ENCODE results near the gene ANKRD12.

Gene ANKRD12

DNA sequence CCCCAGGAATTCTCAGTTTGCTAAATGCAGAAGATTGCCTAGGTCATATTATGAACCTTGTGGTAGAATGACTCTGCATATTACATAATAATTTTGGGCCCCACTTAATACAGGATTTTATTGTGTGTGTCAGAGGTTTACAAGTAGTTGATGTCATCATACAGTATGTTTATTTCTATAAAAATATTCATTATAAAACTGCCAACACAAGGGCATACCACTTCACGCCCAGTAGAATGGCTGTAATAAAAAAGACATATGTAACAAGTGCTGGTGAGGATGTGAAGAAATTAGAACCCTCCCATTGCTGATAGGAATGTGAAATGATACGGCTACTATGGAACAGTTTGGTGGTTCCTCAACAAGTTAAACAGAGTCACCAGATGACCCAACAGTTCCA, 136.6 kb downstream of the ANKRD12 start:
- H3K27ac ChIP-seq = no peak overlapping the region
- no peak overlapping the region for H3K4me3 ChIP-seq
- H3K36me3 ChIP-seq = peaks cover 49 to 79% (median 65%) of the 10 kb centered on the region in 11 experiments
- H3K9ac ChIP-seq = no peak overlapping the region
- no peak for TF ChIP-seq Cebpa-rat (IDR thresholded peaks at IDR 0.05)
- no peaks in the 10 kb centered on the region for H3K27me3 ChIP-seq
- no peaks in the 10 kb centered on the region for H3K4me1 ChIP-seq
- no peak overlapping the region for H3K4me2 ChIP-seq
- H3K9me3 ChIP-seq (replicated peaks in 1 of 11) = 0 out of 22 replicates have a peak, but pooled peaks cover 0 to 3% (median 0%) of the 10 kb centered on the region in 11 experiments
- no peaks in the 10 kb centered on the region for H4K20me1 ChIP-seq

DNA sequence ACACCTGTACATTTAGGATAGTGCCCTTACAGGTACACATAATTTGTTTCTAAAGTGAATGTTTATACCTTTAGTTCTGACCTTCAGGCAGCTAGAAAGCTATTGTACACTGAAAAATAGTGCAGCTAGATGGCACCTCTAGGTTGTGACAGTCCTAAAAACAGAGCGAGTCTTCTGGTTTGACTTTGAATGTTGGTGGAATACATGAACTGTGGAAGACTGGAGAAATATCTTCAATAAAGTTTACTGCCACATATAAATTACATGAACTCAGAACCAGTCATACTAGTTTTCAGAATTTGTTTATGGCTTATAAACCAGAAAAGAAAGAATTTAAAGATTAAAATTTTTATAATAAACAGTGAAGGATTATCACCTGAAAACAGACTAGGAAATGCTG, 139.3 kb downstream of the ANKRD12 start:
- no peak for TF ChIP-seq Cebpa-rat (IDR thresholded peaks at IDR 0.05)
- no peaks in the 10 kb centered on the region for H3K4me1 ChIP-seq

DNA sequence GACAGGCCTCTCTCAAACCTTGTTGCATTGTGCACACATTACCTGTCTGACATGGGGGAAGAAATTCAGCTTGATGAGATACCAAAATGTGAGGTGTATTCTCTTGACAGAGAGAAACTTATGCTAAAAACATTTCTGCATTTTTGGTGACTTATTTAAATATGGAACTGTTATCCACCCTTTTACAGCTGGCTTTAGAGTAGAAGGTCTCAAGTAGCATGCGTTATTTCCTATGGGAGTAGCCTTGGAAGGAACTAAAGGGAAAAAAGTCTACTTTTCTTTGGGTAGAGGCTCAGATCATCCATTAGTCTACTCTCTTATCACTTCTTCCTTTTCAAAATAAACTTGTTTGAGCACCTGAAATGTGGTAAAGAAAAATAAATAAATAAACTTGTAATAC, 141.4 kb downstream of the ANKRD12 start:
- TF ChIP-seq Cebpa-rat (IDR thresholded peaks at IDR 0.05) = no peak

More for the DNA sequence above, 139.3 kb downstream of the ANKRD12 start:
- no peak overlapping the region for H3K27ac ChIP-seq
- H3K9ac ChIP-seq = no peak overlapping the region
- no peak overlapping the region for H3K4me2 ChIP-seq
- H3K27me3 ChIP-seq = no peaks in the 10 kb centered on the region
- no peak overlapping the region for H3K4me3 ChIP-seq
- no peaks in the 10 kb centered on the region; a peak in 1 of 22 replicates for H4K20me1 ChIP-seq
- peaks cover 64 to 100% (median 83%) of the 10 kb centered on the region in 11 experiments for H3K36me3 ChIP-seq
- H3K9me3 ChIP-seq (replicated peaks in 1 of 11) = no peaks in the 10 kb centered on the region

DNA sequence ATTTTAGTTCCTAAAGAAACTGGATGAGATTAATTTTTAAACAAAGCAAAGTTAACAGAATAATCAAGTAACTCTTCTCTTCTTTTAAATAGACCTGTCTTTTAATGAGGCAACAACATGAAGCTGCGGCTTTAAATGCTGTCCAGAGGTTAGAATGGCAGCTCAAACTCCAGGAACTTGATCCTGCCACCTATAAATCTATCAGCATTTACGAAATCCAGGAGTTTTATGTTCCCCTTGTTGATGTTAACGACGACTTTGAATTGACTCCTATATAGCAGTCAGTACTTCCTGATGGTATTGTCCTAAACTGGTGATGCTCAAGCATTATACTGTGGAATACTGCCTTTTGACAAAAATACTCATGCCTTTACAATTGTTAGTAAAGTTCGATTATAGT, 144.3 kb downstream of the ANKRD12 start:
- Histone ChIP-seq H3K27ac (no peak overlapping the region), H3K9ac (no peak overlapping the region), H4K20me1 (no peaks in the 10 kb centered on the region; a peak in 1 of 22 replicates), H3K9me3 (replicated peaks in 1 of 11) (peaks cover 0 to 12% (median 7%) of the 10 kb centered on the region in 11 experiments; a peak in 10 of 22 replicates), H3K36me3 (peaks cover 27 to 88% (median 59%) of the 10 kb centered on the region in 11 experiments), H3K4me1 (no peaks in the 10 kb centered on the region), H3K4me3 (no peak overlapping the region), H3K27me3 (no peaks in the 10 kb centered on the region), H3K4me2 (no peak overlapping the region)
- TF ChIP-seq Cebpa-rat (IDR thresholded peaks at IDR 0.05) = no peak

More for the DNA sequence above, 141.4 kb downstream of the ANKRD12 start:
- Histone ChIP-seq H3K9me3 (replicated peaks in 1 of 11) (no peaks in the 10 kb centered on the region; a peak in 1 of 22 replicates), H3K4me3 (no peak overlapping the region), H3K27me3 (no peaks in the 10 kb centered on the region), H3K4me1 (no peaks in the 10 kb centered on the region), H4K20me1 (no peaks in the 10 kb centered on the region; a peak in 1 of 22 replicates), H3K27ac (no peak overlapping the region), H3K4me2 (no peak overlapping the region), H3K9ac (no peak overlapping the region), H3K36me3 (peaks cover 47 to 96% (median 69%) of the 10 kb centered on the region in 11 experiments)

DNA sequence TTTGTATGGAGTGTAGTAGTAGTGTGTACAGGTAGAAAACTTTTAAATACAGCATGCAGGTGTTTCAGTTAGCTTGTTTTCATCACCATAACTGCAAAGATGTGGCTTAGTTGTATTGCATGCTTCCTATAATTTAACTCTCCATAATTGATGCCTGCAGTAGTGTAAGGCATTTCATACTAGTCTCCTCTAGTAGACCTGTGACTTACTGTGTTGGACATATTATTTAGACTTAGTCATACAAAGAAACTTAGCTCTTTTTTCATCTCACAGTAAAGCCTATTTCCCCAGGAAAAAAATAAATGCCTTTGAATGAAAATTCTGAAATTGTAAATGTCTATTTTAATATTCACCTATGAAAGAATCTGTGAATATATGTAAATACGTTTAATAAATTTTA, 145.2 kb downstream of the ANKRD12 start:
- no peak for TF ChIP-seq Cebpa-rat (IDR thresholded peaks at IDR 0.05)
- Histone ChIP-seq H4K20me1 (no peaks in the 10 kb centered on the region; a peak in 1 of 22 replicates), H3K27ac (no peak overlapping the region), H3K36me3 (peaks cover 21 to 79% (median 50%) of the 10 kb centered on the region in 11 experiments; a peak in 20 of 22 replicates), H3K27me3 (no peaks in the 10 kb centered on the region), H3K4me3 (no peak overlapping the region), H3K9ac (no peak overlapping the region), H3K4me1 (no peaks in the 10 kb centered on the region), H3K4me2 (no peak overlapping the region), H3K9me3 (replicated peaks in 1 of 11) (peaks cover 0 to 12% (median 7%) of the 10 kb centered on the region in 11 experiments; a peak in 10 of 22 replicates)

DNA sequence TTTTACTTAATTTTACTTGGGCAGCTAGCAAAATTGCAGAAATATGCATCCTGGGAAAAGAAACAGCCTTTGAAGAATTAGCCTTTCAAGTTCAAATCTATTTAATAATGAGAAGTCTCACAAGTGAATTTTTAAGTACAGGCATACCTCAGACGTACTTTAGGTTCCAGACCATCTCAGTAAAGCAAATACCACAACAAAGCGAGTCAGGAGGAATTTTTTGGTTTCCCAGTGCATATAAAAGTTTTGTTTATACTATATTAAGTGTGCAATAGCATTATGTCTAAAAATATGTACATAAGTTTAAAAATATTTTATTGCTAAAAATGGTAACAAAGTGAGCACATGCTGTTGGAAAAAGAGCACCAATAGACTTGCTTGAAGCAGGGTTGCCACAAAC, 147.2 kb downstream of the ANKRD12 start:
- Histone ChIP-seq H4K20me1 (no peaks in the 10 kb centered on the region; a peak in 1 of 22 replicates), H3K4me1 (no peaks in the 10 kb centered on the region), H3K9me3 (replicated peaks in 1 of 11) (peaks cover 0 to 12% (median 7%) of the 10 kb centered on the region in 11 experiments; a peak in 10 of 22 replicates), H3K36me3 (peaks cover 11 to 59% (median 33%) of the 10 kb centered on the region in 11 experiments; a peak in 19 of 22 replicates), H3K27me3 (no peaks in the 10 kb centered on the region), H3K27ac (no peak overlapping the region), H3K4me2 (no peak overlapping the region), H3K9ac (no peak overlapping the region), H3K4me3 (no peak overlapping the region)
- no peak for TF ChIP-seq Cebpa-rat (IDR thresholded peaks at IDR 0.05)

DNA sequence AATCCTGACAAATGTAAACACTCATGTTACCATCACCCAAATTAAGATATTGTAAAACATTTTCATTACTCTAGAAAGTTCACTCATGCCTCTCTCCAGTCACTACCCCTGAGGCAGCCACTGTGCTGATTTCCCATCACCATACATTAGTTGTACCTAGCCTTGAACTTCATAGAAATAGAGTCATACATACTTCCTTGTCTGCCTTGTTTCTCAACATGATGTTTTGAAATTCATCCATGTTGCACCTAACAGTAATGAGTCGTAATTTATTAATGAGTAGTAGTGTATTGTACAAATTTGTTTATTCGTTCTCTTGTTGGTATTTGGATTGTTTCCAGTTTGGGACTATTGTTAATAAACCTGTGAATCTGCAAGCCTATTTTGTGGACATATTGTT, 149.0 kb downstream of the ANKRD12 start:
- H4K20me1 ChIP-seq = no peaks in the 10 kb centered on the region; a peak in 1 of 22 replicates
- H3K27ac ChIP-seq = no peak overlapping the region
- peaks cover 12 to 23% (median 18%) of the 10 kb centered on the region in 11 experiments for H3K9me3 ChIP-seq (replicated peaks in 1 of 11)
- no peak for TF ChIP-seq Cebpa-rat (IDR thresholded peaks at IDR 0.05)
- no peaks in the 10 kb centered on the region for H3K4me1 ChIP-seq
- H3K4me2 ChIP-seq = no peak overlapping the region
- H3K4me3 ChIP-seq = no peak overlapping the region
- no peaks in the 10 kb centered on the region for H3K27me3 ChIP-seq
- H3K9ac ChIP-seq = no peak overlapping the region
- H3K36me3 ChIP-seq = peaks cover 4 to 41% (median 19%) of the 10 kb centered on the region in 11 experiments; a peak in 16 of 22 replicates

DNA sequence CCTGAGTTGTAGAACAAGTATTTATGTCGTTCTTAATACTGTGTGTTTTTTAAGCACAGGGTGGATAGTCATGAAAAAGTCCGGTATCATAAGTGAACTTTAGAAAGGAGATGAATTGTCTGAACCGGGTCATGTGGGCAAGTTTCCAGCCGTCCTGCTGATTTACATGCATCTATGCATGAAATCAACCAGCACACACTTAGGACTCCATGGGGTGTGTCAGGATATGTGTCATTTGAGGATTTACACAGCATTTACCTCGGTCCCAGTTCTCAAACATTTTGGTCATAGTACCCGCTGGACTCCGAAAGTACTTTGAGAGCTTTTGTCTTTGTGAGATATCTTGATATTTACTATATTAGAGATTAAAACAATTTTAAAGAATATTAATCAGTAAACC, 150.5 kb downstream of the ANKRD12 start:
- no peak for TF ChIP-seq Cebpa-rat (IDR thresholded peaks at IDR 0.05)
- H3K4me2 ChIP-seq = no peak overlapping the region

DNA sequence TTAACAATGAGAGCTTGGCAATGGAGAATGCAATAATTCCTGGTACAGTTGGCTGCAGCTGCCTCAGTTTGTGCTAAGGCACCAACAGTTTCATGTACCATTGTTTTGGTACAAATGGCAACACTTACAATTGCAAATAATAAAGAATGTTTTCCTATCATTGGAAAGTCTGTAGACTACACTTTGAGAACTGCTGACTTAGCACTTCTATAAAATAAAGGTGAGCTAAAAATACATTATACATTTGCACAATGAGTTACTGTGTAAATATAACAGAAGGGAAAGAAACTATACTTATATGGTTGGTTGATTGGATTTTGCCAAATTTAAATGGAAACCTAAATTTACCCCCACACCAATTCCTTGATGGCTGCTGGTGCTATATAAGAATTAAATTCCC, 153.1 kb downstream of the ANKRD12 start:
- H3K36me3 ChIP-seq = peaks cover 0 to 6% (median 0%) of the 10 kb centered on the region in 11 experiments; a peak in 2 of 22 replicates
- no peaks in the 10 kb centered on the region for H3K27me3 ChIP-seq
- H4K20me1 ChIP-seq = no peaks in the 10 kb centered on the region
- no peak overlapping the region for H3K9ac ChIP-seq
- peaks cover 43 to 60% (median 53%) of the 10 kb centered on the region in 11 experiments for H3K9me3 ChIP-seq (replicated peaks in 1 of 11)
- H3K4me2 ChIP-seq = no peak overlapping the region
- H3K4me1 ChIP-seq = no peaks in the 10 kb centered on the region
- H3K4me3 ChIP-seq = no peak overlapping the region
- no peak overlapping the region for H3K27ac ChIP-seq
- no peak for TF ChIP-seq Cebpa-rat (IDR thresholded peaks at IDR 0.05)

More for the DNA sequence above, 150.5 kb downstream of the ANKRD12 start:
- Histone ChIP-seq H3K27me3 (no peaks in the 10 kb centered on the region), H3K9me3 (replicated peaks in 1 of 11) (peaks cover 21 to 38% (median 32%) of the 10 kb centered on the region in 11 experiments), H3K4me3 (no peak overlapping the region), H3K4me1 (no peaks in the 10 kb centered on the region), H3K27ac (no peak overlapping the region), H3K9ac (no peak overlapping the region), H3K36me3 (peaks cover 0 to 28% (median 12%) of the 10 kb centered on the region in 11 experiments; a peak in 13 of 22 replicates), H4K20me1 (no peaks in the 10 kb centered on the region)

DNA sequence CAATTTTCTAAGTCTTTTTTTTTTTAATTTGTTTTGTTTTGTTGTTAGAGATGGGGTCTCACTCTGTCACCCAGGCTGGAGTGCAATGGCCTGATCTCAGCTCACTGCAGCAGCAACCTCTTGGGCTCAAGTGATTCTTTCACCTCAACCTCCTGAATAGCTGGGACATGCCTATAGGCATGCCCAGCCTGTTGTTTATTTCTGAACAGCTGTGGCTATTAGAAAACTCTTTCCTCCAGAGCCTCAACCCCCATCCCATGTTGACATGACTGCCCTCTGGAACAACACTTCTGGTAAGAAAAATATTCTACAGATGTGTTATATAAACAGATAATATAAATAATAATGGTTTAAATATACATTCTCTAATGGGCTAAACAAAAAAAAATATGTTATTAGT, 153.6 kb downstream of the ANKRD12 start:
- Histone ChIP-seq H3K27ac (no peak overlapping the region), H3K9me3 (replicated peaks in 1 of 11) (peaks cover 43 to 61% (median 54%) of the 10 kb centered on the region in 11 experiments), H3K4me1 (no peaks in the 10 kb centered on the region), H3K27me3 (no peaks in the 10 kb centered on the region), H3K36me3 (peaks cover 0 to 2% (median 0%) of the 10 kb centered on the region in 11 experiments; a peak in 1 of 22 replicates), H3K4me2 (no peak overlapping the region), H4K20me1 (no peaks in the 10 kb centered on the region), H3K9ac (no peak overlapping the region), H3K4me3 (no peak overlapping the region)
- no peak for TF ChIP-seq Cebpa-rat (IDR thresholded peaks at IDR 0.05)
